Daoy (cell line): ENCODE data around the gene TMEM178B. TPM values are rescaled to one million over a fixed set of nuclear protein-coding genes. Genes with fewer than 3 reads are reported as not detected.
"Not testable (repeated sequence)": the region's sequence is repeated elsewhere in the genome, so short reads cannot be mapped to it uniquely, and the experiment has no call there.

ENCODE experiments used
- DNase-seq: peaks from one replicate; pipeline ENCODE4 v3.0.0-alpha.2; 2015; ENCODE audit warnings: low read depth
- total RNA-seq: library from RNA; depleted of rRNA; stranded (reverse); fragments of >200 nt; shearing (Covaris generic); gene quantifications from 2 replicates; pipeline ENCODE4 v1.2.3, GENCODE V29; 2014; rRNA removed

TMEM178B gene
- total RNA-seq = 1.2 and 1.3 TPM in 2 replicates

DNA sequence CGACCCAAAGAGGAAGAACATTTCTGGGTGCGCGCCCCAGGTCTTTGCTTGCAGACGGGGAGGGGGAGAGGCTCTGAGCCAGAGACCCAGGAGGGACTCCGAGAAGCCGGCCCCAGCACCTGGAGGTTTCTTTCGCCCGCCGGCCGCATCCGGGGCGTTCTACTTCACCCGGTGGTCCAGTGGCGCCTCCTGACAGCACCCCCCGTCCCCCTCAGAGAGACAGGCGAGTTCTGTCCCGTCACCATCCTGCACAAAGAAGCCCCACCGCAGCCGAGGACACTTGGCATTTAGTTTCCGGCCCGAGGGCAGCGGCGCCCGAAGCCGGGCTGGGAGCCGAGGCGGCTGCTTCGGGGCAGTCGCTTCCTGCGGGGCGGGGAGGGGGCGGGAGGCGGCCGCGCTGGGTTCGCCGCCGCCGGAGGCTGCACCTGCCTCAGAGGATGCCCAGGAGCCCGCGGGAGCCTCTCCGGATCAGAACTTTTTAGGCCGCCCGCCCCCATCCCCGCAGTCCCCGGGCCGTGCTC lies at the start of gene TMEM178B:
TSS of gene TMEM178B (plus strand) at position 424 of the 521 bp plus-strand sequence.
- peak; percentile 28 for DNase-seq

DNA sequence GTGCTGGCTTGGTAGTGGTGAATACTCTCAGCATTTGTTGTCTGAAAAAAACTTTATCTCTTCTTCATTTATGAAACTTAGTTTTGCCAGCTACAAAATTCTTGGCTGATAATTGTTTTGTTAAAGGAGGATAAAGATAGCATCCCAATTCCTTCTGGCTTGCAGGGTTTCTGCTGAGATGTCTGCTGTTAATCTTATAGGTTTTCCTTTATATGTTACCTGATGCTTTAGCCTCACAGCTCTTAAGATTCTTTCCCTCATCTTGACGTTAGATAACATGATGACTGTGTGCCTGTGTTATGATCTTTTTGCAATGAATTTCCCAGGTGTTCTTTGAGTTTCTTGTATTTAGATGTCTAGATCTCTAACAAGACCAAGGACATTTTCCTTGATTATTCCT lies 49.2 kb upstream of the TMEM178B start:
- no peak for DNase-seq

DNA sequence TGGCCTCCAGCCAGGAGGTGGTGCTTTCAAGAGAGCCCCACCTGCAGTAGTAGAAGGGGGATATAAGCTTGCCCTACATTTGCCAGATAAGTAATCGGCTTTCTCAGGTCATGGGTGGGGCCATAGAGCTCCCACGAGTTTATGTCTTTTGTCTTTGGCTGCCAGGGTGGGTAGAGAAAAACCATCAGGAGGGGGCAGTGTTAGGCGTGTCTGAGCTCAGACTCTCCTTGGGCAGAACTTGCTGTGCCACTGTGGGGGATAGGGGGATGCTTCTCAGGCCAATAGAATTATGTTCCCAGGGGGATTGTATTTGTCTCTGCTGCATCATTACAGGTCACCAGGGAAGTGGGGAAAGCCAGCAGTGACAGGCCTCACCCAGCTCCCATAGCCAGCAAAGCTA lies 46.8 kb upstream of the TMEM178B start:
- DNase-seq = no peak

DNA sequence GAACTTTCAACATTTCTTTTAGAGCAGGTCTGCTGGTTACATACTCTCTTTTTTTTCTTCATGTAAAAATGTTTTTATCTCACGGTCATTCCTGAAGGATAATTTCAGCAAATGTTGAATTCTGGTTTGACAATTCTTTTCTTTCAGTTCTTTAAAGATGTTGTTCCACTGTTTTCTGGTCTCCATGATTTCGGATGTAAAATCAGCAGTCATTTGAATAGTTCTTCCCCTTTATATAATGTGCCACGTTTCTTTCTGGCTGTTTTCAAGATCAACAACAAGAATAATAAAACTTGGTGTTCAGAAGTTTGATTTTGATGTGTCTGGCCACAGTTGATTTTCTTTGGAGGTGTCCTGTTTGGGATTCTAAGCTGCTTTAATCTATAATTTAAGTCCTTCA lies 45.1 kb upstream of the TMEM178B start:
- DNase-seq = no peak

DNA sequence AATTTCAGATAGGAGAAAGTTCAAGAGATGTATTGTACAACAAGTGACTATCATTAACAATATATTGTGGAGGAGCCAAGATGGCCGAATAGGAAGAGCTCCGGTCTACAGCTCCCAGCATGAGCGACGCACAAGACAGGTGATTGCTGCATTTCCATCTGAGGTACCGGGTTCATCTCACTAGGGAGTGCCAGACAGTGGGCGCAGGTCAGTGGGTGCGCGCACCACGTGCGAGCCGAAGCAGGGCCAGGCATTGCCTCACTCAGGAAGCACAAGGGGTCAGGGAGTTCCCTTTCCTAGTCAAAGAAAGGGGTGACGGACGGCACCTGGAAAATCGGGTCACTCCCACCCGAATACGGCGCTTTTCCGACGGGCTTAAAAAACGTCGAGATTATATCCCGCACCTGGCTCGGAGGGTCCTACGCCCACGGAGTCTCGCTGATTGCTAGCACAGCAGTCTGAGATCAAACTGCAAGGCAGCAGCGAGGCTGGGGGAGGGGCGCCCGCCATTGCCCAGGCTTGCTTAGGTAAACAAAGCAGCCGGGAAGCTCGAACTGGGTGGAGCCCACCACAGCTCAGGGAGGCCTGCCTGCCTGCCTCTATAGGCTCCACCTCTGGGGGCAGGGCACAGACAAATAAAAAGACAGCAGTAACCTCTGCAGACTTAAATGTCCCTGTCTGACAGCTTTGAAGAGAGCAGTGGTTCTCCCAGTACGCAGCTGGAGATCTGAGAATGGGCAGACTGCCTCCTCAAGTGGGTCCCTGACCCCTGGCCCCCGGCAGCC lies 41.1 kb upstream of the TMEM178B start:
- DNase-seq = not testable (repeated sequence)

DNA sequence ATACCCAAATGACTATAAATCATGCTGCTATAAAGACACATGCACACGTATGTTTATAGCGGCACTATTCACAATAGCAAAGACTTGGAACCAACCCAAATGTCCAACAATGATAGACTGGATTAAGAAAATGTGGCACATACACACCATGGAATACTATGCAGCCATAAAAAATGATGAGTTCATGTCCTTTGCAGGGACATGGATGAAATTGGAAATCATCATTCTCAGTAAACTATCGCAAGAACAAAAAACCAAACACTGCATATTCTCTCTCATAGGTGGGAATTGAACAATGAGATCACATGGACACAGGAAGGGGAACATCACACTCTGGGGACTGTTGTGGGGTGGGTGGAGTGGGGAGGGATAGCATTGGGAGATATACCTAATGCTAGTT lies 35.8 kb upstream of the TMEM178B start:
- DNase-seq = not testable (repeated sequence)

DNA sequence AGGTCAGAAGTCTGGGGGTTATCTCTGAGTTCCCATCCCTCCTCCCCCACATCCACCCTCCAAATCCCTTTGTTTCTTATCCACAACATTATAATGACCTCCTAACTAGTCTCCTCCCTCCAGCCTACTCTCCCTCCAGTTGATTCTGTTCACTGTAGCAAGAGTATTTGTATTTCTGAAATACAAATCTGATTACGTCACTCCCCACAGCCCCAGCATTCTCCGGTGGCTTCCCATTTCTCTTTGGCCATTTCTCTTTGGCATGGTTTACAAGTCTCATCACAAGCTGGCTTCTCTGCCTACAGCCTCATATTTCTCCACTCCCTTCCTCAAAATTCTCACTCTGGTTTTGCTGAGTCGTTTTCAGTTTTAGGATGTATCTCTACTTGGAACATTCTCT lies 34.5 kb upstream of the TMEM178B start:
- DNase-seq = peak; percentile 33

DNA sequence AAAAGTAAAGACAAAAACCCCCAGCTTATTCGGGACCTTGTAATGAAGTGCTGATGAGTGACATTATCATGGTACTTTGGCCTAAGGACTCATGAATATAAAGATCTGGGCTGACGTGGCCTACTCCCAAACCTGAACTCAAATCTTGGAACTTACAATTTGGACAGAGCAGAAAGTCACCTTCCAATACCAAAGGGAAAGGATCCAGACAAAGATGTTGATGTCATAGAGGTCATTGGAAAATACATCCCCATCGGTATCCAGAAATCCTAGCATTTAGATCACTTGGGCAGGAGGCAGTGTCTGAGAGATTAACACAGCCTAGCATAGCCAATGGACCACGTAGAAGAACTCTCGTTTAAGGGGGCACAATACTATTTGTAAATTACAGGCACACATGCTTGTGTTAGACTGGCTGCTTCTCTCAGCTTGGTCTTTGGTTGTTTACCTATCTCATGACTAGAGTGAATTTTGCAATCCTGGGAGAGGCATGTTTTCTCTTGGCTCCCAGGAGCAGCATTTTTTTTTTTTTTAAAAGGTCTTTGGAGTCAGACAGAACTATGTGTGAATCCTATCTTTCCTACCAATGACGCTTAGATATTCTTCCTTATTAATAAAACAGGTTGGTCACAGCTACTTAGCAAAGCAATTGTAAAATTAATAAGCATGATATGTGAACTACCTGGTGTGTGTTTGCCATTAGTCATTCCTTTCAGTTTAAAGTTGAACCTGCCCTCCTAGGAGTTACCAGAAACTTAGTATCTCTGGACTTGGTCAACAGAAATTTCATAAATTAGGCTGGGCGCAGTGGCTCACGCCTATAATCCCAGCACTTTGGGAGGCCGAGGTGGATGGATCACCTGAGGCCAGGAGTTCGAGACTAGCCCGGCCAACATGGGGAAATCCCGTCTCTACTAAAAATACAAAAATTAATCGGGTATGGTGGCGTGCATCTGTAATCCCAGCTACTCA lies 31.4 kb upstream of the TMEM178B start:
- no peak for DNase-seq

DNA sequence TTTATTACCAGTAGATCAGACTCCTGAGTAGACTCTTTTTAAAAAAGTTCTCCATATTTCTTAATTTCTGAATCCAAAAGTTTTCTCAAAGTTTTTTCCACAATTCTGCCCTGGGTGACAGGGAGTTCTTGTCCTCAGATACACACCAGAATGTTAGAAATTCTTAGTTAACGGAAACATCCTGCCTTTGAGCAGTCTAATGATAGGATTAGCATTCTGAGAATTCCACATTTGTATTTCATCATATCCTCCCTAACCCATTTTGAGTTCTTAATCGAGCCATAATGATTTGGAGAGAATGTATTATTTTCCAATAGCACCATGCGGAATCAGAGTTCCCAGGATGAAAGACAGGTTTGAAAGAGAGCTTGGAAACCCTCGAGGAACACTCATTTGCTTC lies 30.2 kb upstream of the TMEM178B start:
- DNase-seq = no peak

DNA sequence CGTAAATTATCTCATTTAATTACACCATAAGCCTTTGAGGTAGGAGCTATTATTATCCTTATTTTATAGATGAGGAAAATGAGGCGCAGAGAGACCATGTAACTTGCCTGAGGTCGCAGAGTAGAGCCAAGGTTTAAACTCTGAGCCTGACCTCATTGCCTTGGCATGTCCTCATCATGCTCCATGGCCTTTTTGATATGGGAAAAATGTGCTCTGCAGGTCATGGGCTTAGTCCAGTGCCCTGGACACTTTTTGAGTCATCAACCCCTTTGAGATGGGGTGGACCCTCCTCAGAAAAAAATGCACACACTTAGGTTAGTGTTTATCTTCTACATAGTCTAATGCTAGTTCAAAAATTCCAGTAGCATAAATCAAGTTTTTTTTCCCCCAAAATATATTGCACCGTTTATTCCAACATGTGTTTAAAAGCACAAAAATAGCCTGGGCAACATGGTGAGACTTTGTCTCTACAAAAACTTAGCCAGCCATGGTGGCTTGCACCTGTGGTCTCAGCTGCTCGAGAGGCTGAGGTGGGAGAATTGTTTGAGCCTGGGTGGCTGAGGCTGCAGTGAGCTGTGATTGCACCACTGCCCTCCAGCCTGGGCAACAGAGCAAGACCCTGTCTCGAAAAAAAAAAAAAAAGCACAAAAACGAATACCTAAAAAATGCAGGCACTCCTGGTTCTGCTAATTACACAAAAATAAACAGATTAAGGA lies 28.6 kb upstream of the TMEM178B start:
- DNase-seq = peak; percentile 49

DNA sequence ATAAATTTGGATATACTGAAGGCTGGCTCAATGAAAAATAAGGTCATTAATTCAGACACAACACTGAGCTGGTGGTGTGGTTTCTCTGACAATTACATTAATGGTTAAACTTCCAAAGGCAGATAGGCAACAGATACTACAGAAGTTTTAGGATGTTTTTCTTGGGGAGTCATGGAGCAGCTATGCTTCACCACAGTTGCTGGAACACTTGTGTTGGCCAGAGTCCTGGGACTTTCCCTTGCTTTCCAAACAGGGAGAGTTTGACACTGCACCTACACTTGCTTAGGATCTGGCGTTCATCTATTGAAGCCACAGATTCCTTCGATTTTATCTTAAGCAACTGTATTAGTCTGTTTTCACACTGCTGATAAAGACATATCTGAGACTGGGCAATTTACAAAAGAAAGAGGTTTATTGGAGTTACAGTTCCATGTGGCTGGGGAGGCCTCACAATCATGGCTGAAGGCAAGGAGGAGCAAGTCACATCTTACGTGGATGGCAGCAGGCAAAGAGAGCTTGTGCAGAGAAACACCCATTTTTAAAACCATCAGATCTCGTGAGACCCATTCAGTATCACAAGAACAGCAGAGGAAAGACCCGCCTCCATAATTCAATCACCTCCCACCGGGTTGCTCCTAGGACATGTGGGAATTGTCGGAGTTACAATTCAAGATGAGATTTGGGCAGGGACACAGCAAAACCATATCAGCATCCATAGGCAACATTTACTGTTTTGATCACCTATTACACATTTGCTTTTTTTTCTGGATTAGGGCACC lies 27.8 kb upstream of the TMEM178B start:
- peak; percentile 72 for DNase-seq

DNA sequence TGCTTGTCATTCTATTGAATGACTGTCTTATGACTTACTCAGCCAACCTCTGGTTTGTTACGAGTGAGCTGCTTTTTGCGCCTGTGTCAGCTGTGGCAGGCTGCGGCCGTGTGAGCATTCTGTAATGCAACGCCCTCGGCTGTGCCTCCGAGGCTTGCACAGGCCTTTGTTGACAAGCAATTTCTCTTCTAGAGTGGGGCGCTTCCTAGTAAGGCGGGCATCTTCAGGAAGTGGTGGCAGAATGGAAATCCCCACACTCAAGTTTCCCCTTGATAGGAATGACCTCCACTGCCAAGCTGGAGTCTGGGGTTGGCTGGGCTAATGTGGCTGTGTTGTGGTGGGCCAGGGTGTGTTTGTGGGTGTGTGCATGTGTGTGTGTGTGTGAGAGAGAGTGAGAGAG lies 20.2 kb upstream of the TMEM178B start:
- DNase-seq = peak; percentile 88

DNA sequence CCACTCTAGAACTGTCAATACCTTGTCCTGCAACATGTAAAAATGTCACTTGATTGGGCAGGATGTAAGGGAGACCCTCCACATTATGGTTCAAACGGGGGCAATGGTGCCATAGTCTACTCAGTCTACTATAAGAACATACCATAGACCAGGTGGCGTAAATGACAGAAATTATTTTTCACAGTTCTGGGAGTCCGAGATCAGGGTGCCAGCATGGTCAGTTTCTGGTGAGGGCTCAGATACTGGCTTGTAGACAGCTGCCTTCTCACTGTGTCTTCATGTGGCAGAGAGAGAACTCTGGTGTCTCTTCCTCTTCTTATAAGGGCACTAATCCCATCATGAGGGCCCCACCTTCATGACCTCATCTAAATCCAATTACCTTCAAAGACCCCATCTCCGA lies 18.7 kb upstream of the TMEM178B start:
- DNase-seq = no peak

DNA sequence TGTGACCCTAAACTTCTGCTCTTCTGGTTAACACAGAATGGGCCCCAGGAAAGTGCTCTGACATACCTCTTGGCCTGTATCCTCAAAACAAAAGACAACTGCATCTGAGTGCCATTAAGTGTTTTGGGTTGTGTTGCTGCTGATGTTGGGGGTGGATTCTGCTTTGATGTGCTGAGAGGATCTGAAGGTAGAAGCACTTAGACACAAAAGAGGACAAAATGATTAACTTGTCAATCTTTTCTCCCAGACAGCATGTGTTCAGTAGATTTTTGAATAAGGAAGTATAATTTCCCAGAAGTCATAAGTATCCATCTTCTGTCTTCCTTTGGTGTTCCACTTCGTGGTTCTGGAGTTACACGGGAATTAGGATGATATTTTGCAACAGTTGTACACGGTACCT lies 16.1 kb upstream of the TMEM178B start:
- DNase-seq = no peak

DNA sequence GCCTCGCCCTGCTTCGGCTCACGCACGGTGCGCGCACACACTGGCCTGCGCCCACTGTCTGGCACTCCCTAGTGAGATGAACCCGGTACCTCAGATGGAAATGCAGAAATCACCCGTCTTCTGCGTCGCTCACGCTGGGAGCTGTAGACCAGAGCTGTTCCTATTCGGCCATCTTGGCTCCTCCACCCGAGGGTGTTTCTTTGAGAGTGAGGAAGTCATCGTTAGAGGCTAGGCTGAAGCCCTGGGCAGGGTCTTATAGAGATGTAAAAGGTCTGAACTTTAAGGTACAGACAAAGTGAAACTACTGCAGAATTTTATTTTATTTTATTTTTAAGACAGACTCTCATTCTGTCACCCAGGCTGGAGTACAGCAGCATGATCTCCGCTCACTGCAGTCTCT lies 6.0 kb upstream of the TMEM178B start:
- not testable (repeated sequence) for DNase-seq

DNA sequence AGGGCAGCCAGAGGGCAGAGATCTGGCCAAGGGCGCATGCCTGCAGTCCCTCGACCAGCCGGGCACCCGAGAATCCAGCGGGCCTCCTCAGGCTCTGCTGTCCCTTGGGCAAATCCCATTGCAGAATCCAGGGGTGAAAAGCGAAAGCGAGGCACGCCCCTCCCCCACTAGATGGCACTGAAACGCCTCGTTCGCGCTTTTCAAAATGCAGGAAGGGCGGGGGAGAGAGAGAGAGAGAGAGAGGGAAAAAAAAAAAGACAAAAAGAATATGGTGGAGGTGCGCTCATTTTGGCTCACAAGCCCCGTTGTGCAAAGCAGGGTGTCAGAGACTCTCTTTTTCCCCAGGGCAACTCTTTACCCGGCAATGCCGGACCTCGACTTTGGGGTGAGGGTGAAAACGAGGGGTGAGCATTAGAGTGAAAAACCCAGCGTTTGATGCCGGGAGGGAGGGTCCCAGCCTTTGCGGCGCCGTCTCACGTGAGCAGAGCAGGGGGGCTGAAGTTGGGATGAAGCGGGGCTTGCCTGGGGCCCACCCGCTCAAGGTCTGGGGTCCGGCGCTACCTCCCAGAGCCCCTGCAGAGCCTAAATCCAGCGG lies 2.5 kb upstream of the TMEM178B start:
- peak; percentile 77 for DNase-seq

DNA sequence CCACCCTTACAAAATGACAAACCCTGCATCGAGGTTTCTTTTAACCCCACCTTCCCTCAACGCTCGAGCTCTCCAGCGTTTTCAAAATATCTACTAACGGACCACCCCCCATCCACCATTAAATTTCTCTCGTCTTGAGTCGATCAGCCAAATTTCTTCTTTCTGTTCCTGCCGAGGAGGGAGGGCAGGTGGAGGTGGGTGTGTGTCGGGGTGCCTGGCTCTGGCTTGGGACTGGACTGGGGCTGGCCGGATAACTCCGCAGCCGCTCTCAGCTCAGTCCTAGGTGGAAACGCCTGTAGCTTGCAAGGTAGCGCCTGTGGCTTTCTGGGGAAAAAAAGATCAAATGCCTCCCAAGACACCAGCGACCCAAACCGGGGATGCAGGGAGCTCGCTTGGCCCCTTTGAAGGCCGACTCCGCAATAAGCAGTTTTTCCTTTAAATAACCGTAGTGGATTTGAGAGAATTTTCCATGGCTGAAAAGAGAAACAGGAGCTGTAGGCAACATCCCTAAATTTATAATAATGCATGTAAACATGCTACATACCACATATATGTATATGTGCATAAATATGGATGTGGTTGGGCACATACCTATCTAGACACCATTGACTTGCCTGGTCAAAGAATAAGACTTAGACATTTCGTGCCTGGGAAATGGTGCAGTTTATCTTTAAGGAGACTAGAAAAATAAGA lies 1.9 kb upstream of the TMEM178B start:
- DNase-seq = peak; percentile 32

DNA sequence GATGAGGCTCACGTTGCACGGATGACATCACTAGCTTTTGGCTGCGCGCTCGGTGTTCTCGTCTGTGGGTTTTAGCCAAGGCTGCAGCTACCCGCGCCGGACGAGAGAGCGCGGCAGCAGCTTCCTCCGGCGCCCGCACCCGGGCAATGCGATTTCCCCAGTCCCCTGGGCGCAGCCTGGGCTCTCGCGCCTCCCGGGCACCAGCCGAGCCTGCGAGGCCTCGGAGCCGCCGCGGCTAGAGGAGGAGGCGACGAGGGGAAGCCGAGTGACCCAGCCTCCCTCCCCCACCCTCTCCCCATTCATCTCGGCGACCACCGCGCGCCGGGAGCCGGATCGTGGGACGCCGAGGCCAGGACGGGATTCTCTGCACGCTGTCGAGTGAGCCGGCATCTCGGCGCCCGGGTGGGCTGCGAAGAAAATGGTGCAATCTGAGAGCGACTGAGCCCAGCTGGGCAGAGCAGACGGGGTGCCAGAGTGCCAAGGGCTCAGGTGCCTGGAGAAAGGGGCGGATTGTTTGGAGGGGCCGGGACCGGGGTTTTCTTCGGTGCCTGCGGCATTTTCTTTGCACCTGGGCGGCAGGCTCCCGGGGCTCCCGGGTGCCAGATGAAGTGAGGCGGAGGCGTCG lies 1.2 kb upstream of the TMEM178B start:
- peak; percentile 85 for DNase-seq

DNA sequence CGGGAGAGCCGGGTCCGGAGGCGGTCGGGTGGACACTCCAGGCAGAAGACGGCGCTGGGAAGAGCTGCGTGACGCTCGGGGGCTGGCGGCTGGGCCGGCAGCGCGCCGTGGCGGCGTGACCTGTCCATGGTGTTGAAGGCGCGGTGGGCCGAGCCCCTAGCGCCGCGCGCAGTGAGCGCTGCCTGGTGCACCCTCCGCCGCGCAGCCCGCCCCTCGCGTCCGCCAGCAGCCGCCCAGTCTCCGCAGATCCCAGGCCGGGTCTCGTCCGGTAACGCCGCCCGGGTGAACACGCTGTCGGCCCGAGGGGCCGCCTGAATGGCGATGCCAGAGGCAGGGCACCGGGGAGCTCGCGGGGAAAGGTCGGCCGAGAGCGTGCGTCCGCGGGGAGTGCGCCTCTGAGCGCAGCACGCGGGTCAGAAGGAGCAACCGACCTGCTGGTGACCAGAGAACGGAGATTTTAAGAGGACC lies 657 bp upstream of the TMEM178B start:
- DNase-seq = peak; percentile 69
